NCI-H1694 treated with DMSO at 0.1 percent for 48 hours (cell line): ENCODE results near the gene CHST14.

Experiments used
- DNase-seq: peaks from one replicate; lab custom pipeline; 2025; lab: John Stamatoyannopoulos, UW

CHST14 gene

GRCh38 chr15:40489274-40490175 lies 18.7 kb downstream of the CHST14 start:
- DNase-seq = no peak

- DNase-seq = no peak
Observed at GRCh38 chr15:40493089-40493840, 22.5 kb downstream of the CHST14 start.

GRCh38 chr15:40495516-40495915 lies 24.7 kb downstream of the CHST14 start:
- no peak for DNase-seq

GRCh38 chr15:40498418-40498817 lies 27.6 kb downstream of the CHST14 start:
- no peak for DNase-seq

GRCh38 chr15:40498891-40499290 lies 28.1 kb downstream of the CHST14 start:
- DNase-seq = no peak

- DNase-seq = no peak
Observed at GRCh38 chr15:40499931-40500330, 29.1 kb downstream of the CHST14 start.

- no peak for DNase-seq
Observed at GRCh38 chr15:40500568-40501330, 30.0 kb downstream of the CHST14 start.

GRCh38 chr15:40501487-40501886 lies 30.7 kb downstream of the CHST14 start:
- no peak for DNase-seq

GRCh38 chr15:40506964-40507571 lies 36.3 kb downstream of the CHST14 start:
- peak; percentile 57 for DNase-seq

- no peak for DNase-seq
Observed at GRCh38 chr15:40508216-40508615, 37.4 kb downstream of the CHST14 start.

GRCh38 chr15:40510201-40510600 lies 39.4 kb downstream of the CHST14 start:
- DNase-seq = no peak

GRCh38 chr15:40511093-40511471 lies 40.3 kb downstream of the CHST14 start:
- DNase-seq = no peak

GRCh38 chr15:40511472-40512133 lies 40.8 kb downstream of the CHST14 start:
- no peak for DNase-seq

- no peak for DNase-seq
Observed at GRCh38 chr15:40512440-40512839, 41.7 kb downstream of the CHST14 start.

- no peak for DNase-seq
Observed at GRCh38 chr15:40513609-40514008, 42.8 kb downstream of the CHST14 start.

GRCh38 chr15:40516322-40516721 lies 45.5 kb downstream of the CHST14 start:
- DNase-seq = no peak
